Liver (tissue), 9 donors: ENCODE data around the gene FANCE. TPM values are rescaled to one million over a fixed set of nuclear protein-coding genes. Genes with fewer than 3 reads are reported as not detected.

Experiments
- DNase-seq: peaks from one replicate; pipeline ENCODE4 v3.0.0-alpha.2; 2017; ENCODE audit warnings: low spot score
- H3K27ac ChIP-seq, 2 donors: one replicate each; pipeline ENCODE4 v1.7.0; 2013; ENCODE audit warnings: inconsistent platforms in 2 of 2, low read length in 2 of 2, control low read depth in 1 of 2, low read depth in 1 of 2, mild to moderate bottlenecking in 1 of 2
- H3K27me3 ChIP-seq, 4 donors: one replicate each; pipeline versions ENCODE4 v1.6.1 to v1.7.0; 2013; ENCODE audit warnings: low read length in 3 of 4, inconsistent platforms in 1 of 4, mild to moderate bottlenecking in 1 of 4, moderate library complexity in 1 of 4; ENCODE audit not compliant: control insufficient read depth in 4 of 4, insufficient read depth in 4 of 4
- H3K36me3 ChIP-seq, 4 donors: one replicate each; pipeline versions ENCODE4 v1.6.1 to v1.7.0; 2013; ENCODE audit warnings: low read length in 3 of 4, mild to moderate bottlenecking in 3 of 4, low read depth in 1 of 4, moderate library complexity in 1 of 4; ENCODE audit not compliant: control insufficient read depth in 4 of 4, insufficient read depth in 3 of 4
- H3K4me1 ChIP-seq, 4 donors: one replicate each; pipeline versions ENCODE4 v1.6.1 to v1.7.0; 2013; ENCODE audit warnings: low read length in 3 of 4, mild to moderate bottlenecking in 3 of 4, moderate library complexity in 1 of 4; ENCODE audit not compliant: control insufficient read depth in 4 of 4, insufficient read depth in 4 of 4
- H3K4me3 ChIP-seq, 3 donors: one replicate each; pipeline versions ENCODE4 v1.6.1 to v1.7.0; 2013; ENCODE audit warnings: low read length in 3 of 3, control low read depth in 1 of 3, low read depth in 1 of 3, mild to moderate bottlenecking in 1 of 3
- H3K9ac ChIP-seq, 2 donors: one replicate each; pipeline ENCODE4 v1.7.0; 2013; ENCODE audit warnings: low read length in 2 of 2, mild to moderate bottlenecking in 2 of 2, moderate library complexity in 2 of 2, control low read depth in 1 of 2, low read depth in 1 of 2
- H3K9me3 ChIP-seq, 4 donors: one replicate each; pipeline versions ENCODE4 v1.6.1 to v1.7.0; 2013; ENCODE audit warnings: low read length in 3 of 4; ENCODE audit not compliant: control insufficient read depth in 4 of 4
- EGR1 ChIP-seq, 2 donors: IDR thresholded peaks; 2 replicates each; pipeline ENCODE4 v1.6.1; 2016 to 2018; ENCODE audit warnings: antibody characterized with exemption in 2 of 2, low read depth in 2 of 2
- FOXA1 ChIP-seq: IDR thresholded peaks from 2 replicates; pipeline ENCODE4 v1.6.1; 2016; ENCODE audit warnings: antibody characterized with exemption
- FOXA2 ChIP-seq: IDR thresholded peaks from 2 replicates; pipeline ENCODE4 v1.6.1; 2016; ENCODE audit warnings: antibody characterized with exemption
- GABPA ChIP-seq, 2 donors: IDR thresholded peaks in 1 of 2; conservative IDR thresholded peaks in 1 of 2; 2 replicates each; pipeline ENCODE4 v1.6.1; 2016; ENCODE audit warnings: antibody characterized with exemption in 2 of 2, mild to moderate bottlenecking in 1 of 2, moderate library complexity in 1 of 2
- HNF4A ChIP-seq, 2 donors: conservative IDR thresholded peaks; 2 replicates each; pipeline ENCODE4 v1.6.1; 2016; ENCODE audit warnings: antibody characterized with exemption in 2 of 2, mild to moderate bottlenecking in 2 of 2
- HNF4G ChIP-seq: IDR thresholded peaks from 2 replicates; pipeline ENCODE4 v1.6.1; 2016; ENCODE audit warnings: antibody characterized with exemption
- JUND ChIP-seq, 2 donors: IDR thresholded peaks; 2 replicates each; pipeline ENCODE4 v1.6.1; 2016; ENCODE audit warnings: antibody characterized with exemption in 2 of 2
- NR2F2 ChIP-seq: IDR thresholded peaks from 2 replicates; pipeline ENCODE4 v1.6.1; 2016; ENCODE audit warnings: antibody characterized with exemption
- RAD21 ChIP-seq, 2 donors: IDR thresholded peaks; 2 replicates each; pipeline ENCODE4 v1.6.1; 2016; ENCODE audit warnings: antibody characterized with exemption in 2 of 2, mild to moderate bottlenecking in 2 of 2
- RXRA ChIP-seq, 2 donors: IDR thresholded peaks; 2 replicates each; pipeline ENCODE4 v1.6.1; 2017 to 2018; ENCODE audit warnings: antibody characterized with exemption in 2 of 2, mild to moderate bottlenecking in 1 of 2
- SP1 ChIP-seq: IDR thresholded peaks from 2 replicates; pipeline ENCODE4 v1.6.1; 2018; ENCODE audit warnings: antibody characterized with exemption, mild to moderate bottlenecking
- TAF1 ChIP-seq: conservative IDR thresholded peaks from 2 replicates; pipeline ENCODE4 v1.6.1; 2016; ENCODE audit warnings: antibody characterized with exemption, mild to moderate bottlenecking
- YY1 ChIP-seq: IDR thresholded peaks from 2 replicates; pipeline ENCODE4 v1.6.1; 2016; ENCODE audit warnings: antibody characterized with exemption, mild to moderate bottlenecking
- WGBS: extraction: QIAGEN DNeasy Blood & Tissue Kit; methylation state at CpG from one replicate; pipeline ENCODE4 v1.1.7; 2013; 5-methylcytosine and 5-hydroxymethylcytosine counted together
- polyA plus RNA-seq, 2 donors: library from polyadenylated mRNA; stranded (reverse) in 1 of 2; unstranded in 1 of 2; fragments of 200-250 nt in 1 of 2; fragments of >200 nt in 1 of 2; fragmentation: Nextera tagmentation in 1 of 2; extraction: Ambion mirVana in 1 of 2; gene quantifications; one replicate each; pipeline versions ENCODE4 v1.2.1 to v1.2.3, GENCODE V29; 2013 to 2015
- total RNA-seq, 2 donors: library from RNA; depleted of rRNA; stranded (reverse); fragments of >200 nt; gene quantifications; one replicate each; pipeline ENCODE4 v1.2.3, GENCODE V29; 2014
- TF ChIP-seq, protein P1 (sequence below): IDR thresholded peaks from 2 replicates; pipeline ENCODE4 v1.6.1; 2016; ENCODE audit warnings: antibody characterized with exemption
- TF ChIP-seq, protein P2 (sequence below): IDR thresholded peaks from 2 replicates; pipeline ENCODE4 v1.6.1; 2016; ENCODE audit warnings: antibody characterized with exemption
- TF ChIP-seq, protein P3 (sequence below): IDR thresholded peaks from 2 replicates; pipeline ENCODE4 v1.6.1; 2016; ENCODE audit warnings: antibody characterized with exemption
- TF ChIP-seq, protein P4 (sequence below): IDR thresholded peaks from 2 replicates; pipeline ENCODE4 v1.6.1; 2016; ENCODE audit warnings: antibody characterized with exemption, mild to moderate bottlenecking
- TF ChIP-seq, protein P5 (sequence below): fragments of 150-350 bp; IDR thresholded peaks from 2 replicates; pipeline ENCODE4 v1.5.1; 2017; ENCODE audit warnings: improper control_type of control experiment, low read depth, low read length; ENCODE audit not compliant: missing input control
- donor health status: healthy.
- donor health status: healthy.
- donor health status: healthy.
- donor health status: healthy.
- donor health status: healthy.

FANCE gene
- total and polyA plus RNA-seq, 4 donors = 0.11 to 4.2 (median 0.79) TPM

DNA sequence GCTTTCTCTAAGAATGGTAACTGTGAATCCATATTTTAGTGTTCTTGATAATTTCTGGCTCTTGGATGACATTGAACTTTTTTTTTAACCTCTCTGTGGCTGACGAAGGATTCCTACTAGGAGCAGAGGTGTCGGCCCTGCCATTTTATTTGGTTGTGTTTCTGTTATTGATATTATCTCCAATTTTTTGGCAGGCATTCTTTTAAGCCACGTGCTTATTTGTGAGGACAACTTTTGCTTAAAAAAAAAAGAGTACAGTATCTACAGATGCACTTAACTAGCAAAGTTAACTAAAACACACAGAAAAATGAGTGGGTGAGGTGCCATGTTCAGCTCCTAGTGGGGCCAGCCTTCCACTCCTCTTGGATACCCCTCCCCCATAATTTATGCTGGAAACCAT lies 1.1 kb downstream of the FANCE start:
- Histone ChIP-seq H3K4me3 (no peak overlapping the region), H3K27ac (no peak overlapping the region), H3K9ac (no peak overlapping the region), H3K4me1 (peaks cover 5 to 19% (median 14%) of the 10 kb centered on the region in 4 donors), H3K36me3 (no peaks in the 10 kb centered on the region), H3K27me3 (no peaks in the 10 kb centered on the region), H3K9me3 (no peaks in the 10 kb centered on the region)
- TF ChIP-seq EGR1 (IDR thresholded peaks at IDR 0.05; ENCODE audit: low read depth in 2 of 2) = no peak
- TF ChIP-seq NR2F2 = no peak
- TF ChIP-seq YY1 = no peak
- TF ChIP-seq, protein P1, sequence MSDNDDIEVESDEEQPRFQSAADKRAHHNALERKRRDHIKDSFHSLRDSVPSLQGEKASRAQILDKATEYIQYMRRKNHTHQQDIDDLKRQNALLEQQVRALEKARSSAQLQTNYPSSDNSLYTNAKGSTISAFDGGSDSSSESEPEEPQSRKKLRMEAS = no peak
- TF ChIP-seq RXRA (IDR thresholded peaks at IDR 0.05) = no peak
- TF ChIP-seq, protein P2, sequence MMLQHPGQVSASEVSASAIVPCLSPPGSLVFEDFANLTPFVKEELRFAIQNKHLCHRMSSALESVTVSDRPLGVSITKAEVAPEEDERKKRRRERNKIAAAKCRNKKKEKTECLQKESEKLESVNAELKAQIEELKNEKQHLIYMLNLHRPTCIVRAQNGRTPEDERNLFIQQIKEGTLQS = no peak
- TF ChIP-seq GABPA (IDR thresholded peaks at IDR 0.05 in 1 of 2, conservative IDR thresholded peaks at IDR 0.05 in 1 of 2) = no peak
- no peak for TF ChIP-seq SP1
- 46% methylated on average over 3 of the region's 3 CpGs for WGBS
- no peak for DNase-seq

DNA sequence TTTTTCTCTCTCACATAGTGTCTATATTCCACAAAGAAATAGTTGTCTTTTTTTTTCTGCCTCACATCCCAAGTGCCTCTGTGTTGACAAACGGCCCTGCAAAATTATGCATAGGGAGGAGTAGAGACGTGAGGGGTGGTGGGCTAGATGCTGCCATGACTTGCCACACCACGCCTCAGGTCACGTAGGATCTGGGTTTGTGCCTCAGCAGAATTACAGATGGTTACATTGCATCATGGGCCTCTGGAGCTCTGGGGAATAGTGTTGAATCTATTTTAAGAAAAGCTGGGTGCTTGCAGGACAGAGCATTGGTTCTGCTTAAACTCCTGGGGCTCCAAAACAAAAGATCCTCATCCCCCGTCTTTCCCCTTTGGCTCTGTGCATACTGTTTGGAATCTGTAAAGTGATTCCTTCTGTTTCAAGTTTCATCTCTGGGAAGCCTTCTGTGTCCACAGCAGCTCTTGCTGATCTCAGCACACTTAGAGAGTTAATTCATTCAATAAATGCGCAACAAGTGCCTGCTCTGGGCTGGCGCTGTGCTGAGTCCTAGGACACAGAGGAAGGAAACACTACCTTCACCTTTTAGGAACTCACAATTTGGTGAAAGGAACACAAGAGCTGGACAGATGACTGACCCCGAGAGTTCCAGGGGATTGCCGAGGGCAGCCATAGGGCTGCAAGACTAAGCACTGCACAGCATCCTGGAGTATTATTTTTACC lies 2.4 kb downstream of the FANCE start:
- Histone ChIP-seq H3K9ac (no peak overlapping the region), H3K4me1 (peaks cover 5 to 19% (median 14%) of the 10 kb centered on the region in 4 donors), H3K4me3 (no peak overlapping the region), H3K9me3 (no peaks in the 10 kb centered on the region), H3K27ac (no peak overlapping the region), H3K36me3 (no peaks in the 10 kb centered on the region), H3K27me3 (no peaks in the 10 kb centered on the region)
- no peak for DNase-seq
- TF ChIP-seq HNF4A (conservative IDR thresholded peaks at IDR 0.05) = no peak
- no peak for TF ChIP-seq SP1
- no peak for TF ChIP-seq JUND (IDR thresholded peaks at IDR 0.05)
- no peak for TF ChIP-seq YY1
- TF ChIP-seq, protein P3, sequence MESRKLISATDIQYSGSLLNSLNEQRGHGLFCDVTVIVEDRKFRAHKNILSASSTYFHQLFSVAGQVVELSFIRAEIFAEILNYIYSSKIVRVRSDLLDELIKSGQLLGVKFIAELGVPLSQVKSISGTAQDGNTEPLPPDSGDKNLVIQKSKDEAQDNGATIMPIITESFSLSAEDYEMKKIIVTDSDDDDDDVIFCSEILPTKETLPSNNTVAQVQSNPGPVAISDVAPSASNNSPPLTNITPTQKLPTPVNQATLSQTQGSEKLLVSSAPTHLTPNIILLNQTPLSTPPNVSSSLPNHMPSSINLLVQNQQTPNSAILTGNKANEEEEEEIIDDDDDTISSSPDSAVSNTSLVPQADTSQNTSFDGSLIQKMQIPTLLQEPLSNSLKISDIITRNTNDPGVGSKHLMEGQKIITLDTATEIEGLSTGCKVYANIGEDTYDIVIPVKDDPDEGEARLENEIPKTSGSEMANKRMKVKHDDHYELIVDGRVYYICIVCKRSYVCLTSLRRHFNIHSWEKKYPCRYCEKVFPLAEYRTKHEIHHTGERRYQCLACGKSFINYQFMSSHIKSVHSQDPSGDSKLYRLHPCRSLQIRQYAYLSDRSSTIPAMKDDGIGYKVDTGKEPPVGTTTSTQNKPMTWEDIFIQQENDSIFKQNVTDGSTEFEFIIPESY = no peak
- TF ChIP-seq NR2F2 = no peak
- TF ChIP-seq, protein P4, sequence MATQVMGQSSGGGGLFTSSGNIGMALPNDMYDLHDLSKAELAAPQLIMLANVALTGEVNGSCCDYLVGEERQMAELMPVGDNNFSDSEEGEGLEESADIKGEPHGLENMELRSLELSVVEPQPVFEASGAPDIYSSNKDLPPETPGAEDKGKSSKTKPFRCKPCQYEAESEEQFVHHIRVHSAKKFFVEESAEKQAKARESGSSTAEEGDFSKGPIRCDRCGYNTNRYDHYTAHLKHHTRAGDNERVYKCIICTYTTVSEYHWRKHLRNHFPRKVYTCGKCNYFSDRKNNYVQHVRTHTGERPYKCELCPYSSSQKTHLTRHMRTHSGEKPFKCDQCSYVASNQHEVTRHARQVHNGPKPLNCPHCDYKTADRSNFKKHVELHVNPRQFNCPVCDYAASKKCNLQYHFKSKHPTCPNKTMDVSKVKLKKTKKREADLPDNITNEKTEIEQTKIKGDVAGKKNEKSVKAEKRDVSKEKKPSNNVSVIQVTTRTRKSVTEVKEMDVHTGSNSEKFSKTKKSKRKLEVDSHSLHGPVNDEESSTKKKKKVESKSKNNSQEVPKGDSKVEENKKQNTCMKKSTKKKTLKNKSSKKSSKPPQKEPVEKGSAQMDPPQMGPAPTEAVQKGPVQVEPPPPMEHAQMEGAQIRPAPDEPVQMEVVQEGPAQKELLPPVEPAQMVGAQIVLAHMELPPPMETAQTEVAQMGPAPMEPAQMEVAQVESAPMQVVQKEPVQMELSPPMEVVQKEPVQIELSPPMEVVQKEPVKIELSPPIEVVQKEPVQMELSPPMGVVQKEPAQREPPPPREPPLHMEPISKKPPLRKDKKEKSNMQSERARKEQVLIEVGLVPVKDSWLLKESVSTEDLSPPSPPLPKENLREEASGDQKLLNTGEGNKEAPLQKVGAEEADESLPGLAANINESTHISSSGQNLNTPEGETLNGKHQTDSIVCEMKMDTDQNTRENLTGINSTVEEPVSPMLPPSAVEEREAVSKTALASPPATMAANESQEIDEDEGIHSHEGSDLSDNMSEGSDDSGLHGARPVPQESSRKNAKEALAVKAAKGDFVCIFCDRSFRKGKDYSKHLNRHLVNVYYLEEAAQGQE = no peak
- TF ChIP-seq FOXA2 = no peak
- TF ChIP-seq, protein P2 = no peak
- no peak for TF ChIP-seq RXRA (IDR thresholded peaks at IDR 0.05)
- TF ChIP-seq TAF1 = no peak
- TF ChIP-seq, protein P5, sequence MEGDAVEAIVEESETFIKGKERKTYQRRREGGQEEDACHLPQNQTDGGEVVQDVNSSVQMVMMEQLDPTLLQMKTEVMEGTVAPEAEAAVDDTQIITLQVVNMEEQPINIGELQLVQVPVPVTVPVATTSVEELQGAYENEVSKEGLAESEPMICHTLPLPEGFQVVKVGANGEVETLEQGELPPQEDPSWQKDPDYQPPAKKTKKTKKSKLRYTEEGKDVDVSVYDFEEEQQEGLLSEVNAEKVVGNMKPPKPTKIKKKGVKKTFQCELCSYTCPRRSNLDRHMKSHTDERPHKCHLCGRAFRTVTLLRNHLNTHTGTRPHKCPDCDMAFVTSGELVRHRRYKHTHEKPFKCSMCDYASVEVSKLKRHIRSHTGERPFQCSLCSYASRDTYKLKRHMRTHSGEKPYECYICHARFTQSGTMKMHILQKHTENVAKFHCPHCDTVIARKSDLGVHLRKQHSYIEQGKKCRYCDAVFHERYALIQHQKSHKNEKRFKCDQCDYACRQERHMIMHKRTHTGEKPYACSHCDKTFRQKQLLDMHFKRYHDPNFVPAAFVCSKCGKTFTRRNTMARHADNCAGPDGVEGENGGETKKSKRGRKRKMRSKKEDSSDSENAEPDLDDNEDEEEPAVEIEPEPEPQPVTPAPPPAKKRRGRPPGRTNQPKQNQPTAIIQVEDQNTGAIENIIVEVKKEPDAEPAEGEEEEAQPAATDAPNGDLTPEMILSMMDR = no peak
- TF ChIP-seq HNF4G = no peak
- no peak for TF ChIP-seq RAD21 (IDR thresholded peaks at IDR 0.05)
- TF ChIP-seq FOXA1 = no peak
- no peak for TF ChIP-seq EGR1 (IDR thresholded peaks at IDR 0.05; ENCODE audit: low read depth in 2 of 2)
- TF ChIP-seq GABPA (IDR thresholded peaks at IDR 0.05 in 1 of 2, conservative IDR thresholded peaks at IDR 0.05 in 1 of 2) = no peak
- TF ChIP-seq, protein P1 = no peak
- 94% methylated on average over 9 of the region's 9 CpGs for WGBS
